Panc1 (cell line): ENCODE data around the gene ZNF12.

ENCODE experiments used
- CTCF ChIP-seq: fragments of 450-650 bp; IDR thresholded peaks from 2 replicates; pipeline ENCODE4 v1.5.1; 2017; ENCODE audit warnings: mild to moderate bottlenecking
- POLR2AphosphoS5 ChIP-seq: IDR thresholded peaks from 2 replicates; pipeline ENCODE4 v1.6.1; 2012; ENCODE audit warnings: mild to moderate bottlenecking, low read depth, low read length, moderate library complexity
- REST ChIP-seq, 2 experiments: IDR thresholded peaks; 2 replicates each; pipeline ENCODE4 v1.6.1; 2011 to 2012; ENCODE audit warnings: low read depth in 2 of 2, control low read depth in 1 of 2, low read length in 1 of 2, mild to moderate bottlenecking in 1 of 2, moderate library complexity in 1 of 2; ENCODE audit not compliant: insufficient read depth in 1 of 2
- SIN3A ChIP-seq: IDR thresholded peaks from 2 replicates; pipeline ENCODE4 v1.6.1; 2012; ENCODE audit warnings: low read depth, mild to moderate bottlenecking, low read length, moderate library complexity, borderline replicate concordance; ENCODE audit not compliant: insufficient read depth
- TCF7L2 ChIP-seq: IDR thresholded peaks from 2 replicates; pipeline ENCODE4 v1.6.1; 2011; ENCODE audit warnings: mild to moderate bottlenecking, low read depth, low read length, inconsistent platforms

- TF ChIP-seq CTCF (no peak), POLR2AphosphoS5 (no peak), REST (IDR thresholded peaks at IDR 0.05; ENCODE audit: insufficient read depth in 1 of 2, low read depth in 2 of 2, low read length in 1 of 2) (no peak), TCF7L2 (no peak), SIN3A (no peak)
Measured at GRCh38 chr7:6650521-6651011, 56.2 kb downstream of the ZNF12 start.
